ENCODE results near the gene ELAC2.

The ELAC2 gene

DNA sequence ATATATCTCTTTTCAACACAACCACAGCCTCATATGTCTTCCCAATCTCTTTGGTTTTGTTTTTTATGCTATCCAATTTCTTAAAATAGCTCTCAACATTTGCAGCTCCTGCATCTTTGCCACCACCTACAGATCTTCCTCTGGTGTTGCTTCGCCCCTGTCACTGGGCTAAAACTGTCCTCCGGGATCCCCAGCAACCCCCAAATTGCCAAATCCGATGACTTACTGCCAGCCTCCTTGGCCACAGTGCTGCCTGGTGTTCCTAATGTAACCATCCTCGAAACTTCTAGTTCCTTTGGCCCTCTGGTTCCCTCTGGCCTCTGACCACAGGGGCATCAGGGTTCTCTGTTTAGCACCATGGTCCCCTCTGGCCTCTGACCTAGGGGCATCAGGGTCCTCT lies 70.8 kb downstream of the ELAC2 start:
- no peak for DNase-seq

Data from DMS 273 treated with DMSO at 0.1 percent for 48 hours (cell line).